GM18909 (cell line): ENCODE measurements around the gene ZNF597.
A peak's percentile ranks its signal among the peaks of the same experiment; 100 is the strongest.
"Not testable (repeated sequence)": the region's sequence is repeated elsewhere in the genome, so short reads cannot be mapped to it uniquely, and the experiment has no call there.

Experiments used
- ATAC-seq: cut with Tn5 transposase; IDR thresholded peaks from one replicate; pipeline ENCODE4 v1.9.1; 2021; ENCODE audit warnings: mild to moderate bottlenecking; ENCODE audit not compliant: unreplicated experiment, poor library complexity

ZNF597 gene

GRCh38 chr16:3476409-3476808, 33.1 kb upstream of the ZNF597 start:
- no peak for ATAC-seq

DNA sequence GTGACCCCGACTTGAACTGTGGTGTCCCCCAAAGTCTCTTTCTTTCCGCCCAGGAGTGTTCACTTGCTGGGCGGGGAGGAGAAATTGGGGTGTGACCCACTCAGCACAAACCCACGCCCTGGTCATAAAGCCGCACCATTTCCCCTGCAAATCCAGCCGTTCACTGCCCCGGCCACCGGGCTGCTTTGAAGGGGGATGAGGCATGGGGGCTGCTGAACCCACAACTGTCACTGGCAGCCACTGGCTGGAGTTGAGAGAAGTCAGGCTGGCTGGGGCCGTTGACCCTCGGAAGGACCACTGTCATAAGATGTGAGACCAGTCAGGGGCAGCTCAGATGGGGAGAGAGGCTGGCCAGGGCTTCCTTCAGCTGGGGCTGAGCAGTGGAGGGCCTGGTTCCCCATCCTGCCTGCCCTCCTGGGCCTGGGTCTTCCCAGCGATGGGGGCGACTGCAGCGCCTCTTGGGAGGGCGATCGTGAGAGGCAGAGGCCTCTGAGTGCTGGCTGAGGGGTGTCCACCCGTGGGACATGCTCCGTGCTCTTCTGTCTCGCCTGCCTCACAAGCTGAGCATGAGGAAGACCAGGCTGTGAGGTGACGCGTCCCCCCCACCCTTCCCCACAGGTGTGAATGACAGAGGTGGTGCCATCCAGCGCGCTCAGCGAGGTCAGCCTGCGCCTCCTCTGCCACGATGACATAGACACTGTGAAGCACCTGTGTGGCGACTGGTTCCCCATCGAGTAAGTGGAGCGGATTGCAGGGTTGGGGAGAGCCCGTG, 32.5 kb upstream of the ZNF597 start:
- no peak for ATAC-seq

DNA sequence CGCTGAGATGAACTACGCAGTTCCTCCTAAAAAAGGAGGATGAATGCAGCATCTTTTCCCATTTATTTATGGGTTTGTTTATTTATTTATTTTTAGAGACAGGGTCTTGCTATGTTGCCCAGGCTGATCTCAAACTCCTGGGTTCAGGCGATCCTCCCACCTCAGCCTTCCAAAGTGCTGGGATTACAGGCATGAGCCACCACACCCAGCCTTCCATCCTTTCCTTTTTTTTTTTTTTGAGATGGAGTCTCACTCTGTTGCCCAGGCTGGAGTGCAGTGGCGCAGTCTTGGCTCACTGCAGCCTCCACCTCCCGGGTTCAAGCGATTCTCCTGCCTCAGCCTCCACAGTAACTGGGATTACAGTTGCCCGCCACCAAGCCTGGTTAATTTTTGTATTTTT, 31.6 kb upstream of the ZNF597 start:
- not testable (repeated sequence) for ATAC-seq

- no peak for ATAC-seq
These were observed 31.0 kb upstream of the ZNF597 start for GRCh38 chr16:3474136-3474779.

GRCh38 chr16:3473596-3473943, 30.3 kb upstream of the ZNF597 start:
- not testable (repeated sequence) for ATAC-seq

DNA sequence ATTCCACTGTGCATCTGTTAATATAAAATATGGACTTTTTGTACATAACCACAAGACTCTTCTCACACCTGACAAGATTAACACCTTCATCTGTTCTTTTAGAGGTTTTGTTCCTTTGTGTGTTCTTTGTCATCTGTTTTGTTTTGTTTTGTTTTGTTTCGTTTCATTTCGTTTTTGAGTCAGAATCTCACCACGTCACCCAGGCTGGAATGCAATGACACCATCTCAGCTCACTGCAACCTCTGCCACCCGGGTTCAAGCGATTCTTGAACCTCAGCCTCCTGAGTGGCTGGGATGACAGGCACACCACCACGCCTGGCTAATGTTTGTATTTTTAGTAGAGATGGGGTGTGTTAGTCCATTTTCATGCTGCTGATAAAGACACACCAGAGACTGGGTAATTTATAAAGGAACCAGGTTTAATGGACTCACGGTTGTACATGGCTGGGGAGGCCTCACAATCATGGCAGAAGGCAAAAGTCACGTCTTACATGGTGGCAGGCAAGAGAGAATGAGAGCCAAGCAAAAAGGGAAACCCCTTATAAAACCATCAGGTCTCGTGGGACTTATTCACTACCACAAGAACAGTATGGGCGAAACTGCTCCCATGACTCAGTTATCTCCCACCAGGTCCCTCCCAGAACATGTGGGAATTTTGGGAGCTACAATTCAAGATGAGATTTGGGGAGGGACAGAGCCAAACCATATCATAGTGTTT, 29.7 kb upstream of the ZNF597 start:
- ATAC-seq: no peak

- ATAC-seq: no peak
These were observed 28.3 kb upstream of the ZNF597 start for GRCh38 chr16:3471518-3472176.

DNA sequence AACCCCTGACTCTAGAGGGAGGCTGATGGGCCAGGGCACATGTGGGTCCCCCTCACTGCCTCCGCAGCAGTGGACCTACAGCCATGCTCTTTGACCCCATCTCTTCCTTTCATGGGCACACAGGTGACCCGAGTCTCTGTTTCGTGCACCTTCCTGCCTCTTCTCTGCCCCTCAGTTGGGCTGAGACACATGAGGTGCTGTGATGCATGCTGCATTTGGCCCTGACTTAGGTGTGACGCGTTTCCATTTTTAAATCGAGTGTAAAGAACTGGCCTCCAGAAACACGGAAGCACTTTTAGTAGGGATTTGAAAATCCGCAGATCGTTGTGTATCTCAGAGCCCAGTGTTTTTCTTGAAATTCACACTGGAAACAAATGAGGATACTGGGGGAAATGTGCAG, 27.4 kb upstream of the ZNF597 start:
- no peak for ATAC-seq

- no peak for ATAC-seq
These were observed 26.4 kb upstream of the ZNF597 start for GRCh38 chr16:3469736-3470135.

DNA sequence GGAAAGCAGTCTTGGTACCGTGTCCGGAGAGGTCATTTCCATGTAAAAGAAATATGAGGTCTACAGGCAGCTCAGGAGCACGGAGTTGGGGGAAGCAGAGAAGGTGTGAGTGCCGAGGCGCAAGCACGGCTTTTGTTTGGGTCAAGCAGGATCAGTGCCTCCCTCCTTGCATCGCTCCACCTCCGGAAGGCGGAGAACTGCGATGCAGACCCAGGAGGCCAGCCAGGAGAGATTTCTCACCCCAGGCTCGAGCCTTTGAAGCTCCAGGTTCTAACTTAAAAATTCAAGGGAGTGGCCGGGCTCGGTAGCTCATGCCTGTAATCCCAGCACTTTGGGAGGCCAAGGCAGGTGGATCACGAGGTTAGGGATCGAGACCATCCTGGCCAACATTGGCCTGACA, 25.2 kb upstream of the ZNF597 start:
- no peak for ATAC-seq

GRCh38 chr16:3467921-3468320, 24.6 kb upstream of the ZNF597 start:
- no peak for ATAC-seq

DNA sequence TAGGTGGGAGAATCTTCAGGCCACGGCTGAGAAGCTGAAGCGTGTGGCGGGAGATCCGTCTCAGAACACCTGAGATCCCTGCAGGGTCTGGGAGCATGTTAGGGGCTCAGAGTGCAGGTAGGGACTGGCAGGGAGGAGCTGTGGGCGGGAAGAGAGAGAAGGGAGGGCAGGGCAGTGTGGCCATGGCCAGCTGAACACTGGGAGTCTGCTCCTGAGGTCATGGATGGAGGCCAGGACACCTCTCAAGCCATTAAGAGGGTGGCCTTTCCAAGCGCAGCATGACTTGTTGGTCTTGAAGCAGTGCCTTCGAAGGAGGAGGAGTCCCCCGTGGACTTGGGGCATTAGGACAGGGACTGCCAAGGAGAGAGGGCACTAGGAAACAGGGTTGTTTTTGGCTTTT, 23.9 kb upstream of the ZNF597 start:
- ATAC-seq: no peak

GRCh38 chr16:3465911-3466584, 22.7 kb upstream of the ZNF597 start:
- no peak for ATAC-seq

- no peak for ATAC-seq
These were observed 22.0 kb upstream of the ZNF597 start for GRCh38 chr16:3465301-3465700.

DNA sequence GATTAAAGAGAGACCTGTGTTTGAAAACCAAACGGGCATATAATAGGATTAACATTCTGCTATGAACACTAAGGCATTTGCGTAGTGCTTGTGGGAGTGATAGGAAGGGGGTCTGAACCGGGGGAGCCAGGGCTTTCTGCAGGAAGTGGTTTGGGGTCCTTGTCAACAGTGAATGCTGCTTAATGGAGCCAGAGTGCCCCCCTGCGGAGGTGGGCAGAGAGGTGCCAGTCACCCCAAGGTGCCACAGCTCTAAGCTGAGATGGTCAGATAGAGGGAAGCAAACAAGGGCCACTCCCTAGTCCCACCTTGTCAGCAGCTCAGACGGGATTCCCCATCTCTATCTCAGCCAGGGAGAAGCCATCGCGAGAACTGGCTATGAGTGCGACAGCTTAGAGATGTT, 17.8 kb upstream of the ZNF597 start:
- ATAC-seq: no peak

GRCh38 chr16:3460585-3460984, 17.3 kb upstream of the ZNF597 start:
- ATAC-seq: no peak

GRCh38 chr16:3460121-3460520, 16.8 kb upstream of the ZNF597 start:
- no peak for ATAC-seq

DNA sequence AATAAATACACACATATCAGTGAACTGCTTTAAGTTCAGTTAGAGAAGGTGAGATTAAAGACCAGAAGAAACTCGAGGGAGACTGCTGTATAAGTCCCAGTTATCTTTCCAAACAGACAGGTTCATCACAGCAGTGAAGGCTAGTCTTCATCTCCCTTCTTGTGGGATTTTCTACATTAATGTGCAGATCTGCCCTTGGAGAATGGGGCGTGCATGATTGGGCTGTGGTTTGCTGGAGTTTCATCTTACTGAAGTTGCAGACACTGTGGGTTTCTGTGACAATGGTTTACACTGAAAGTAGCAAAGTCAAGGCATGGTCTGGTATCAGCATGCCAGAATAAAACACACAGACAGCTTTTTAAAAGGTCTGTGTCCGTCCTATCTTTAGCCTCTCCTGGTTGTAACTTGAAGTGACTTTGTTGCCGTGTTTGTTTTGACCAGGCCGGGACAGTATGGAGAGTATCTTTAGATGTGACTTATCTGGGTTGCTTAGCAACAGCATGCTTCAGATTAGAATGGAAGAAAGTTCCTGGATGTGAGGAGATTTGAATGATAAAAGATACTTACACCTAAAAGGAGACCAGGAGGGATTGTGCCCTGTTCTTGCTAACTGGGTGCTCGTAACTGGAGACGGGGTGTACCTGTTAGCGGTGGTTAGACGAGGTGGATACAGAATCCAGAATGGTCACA, 16.2 kb upstream of the ZNF597 start:
- ATAC-seq: no peak

- ATAC-seq: peak; percentile 40
These were observed 15.6 kb upstream of the ZNF597 start for GRCh38 chr16:3458852-3459361.
